GM18951 (cell line): Measurements from ENCODE around the gene GIGYF1.
"Not testable (repeated sequence)": the region's sequence is repeated elsewhere in the genome, so short reads cannot be mapped to it uniquely, and the experiment has no call there.

ENCODE experiments used
- POLR2A ChIP-seq: IDR thresholded peaks from 4 replicates; pipeline ENCODE4 v1.6.1; 2011; ENCODE audit warnings: mild to moderate bottlenecking; ENCODE audit not compliant: insufficient read length, insufficient read depth; ENCODE audit errors: extremely low read depth
- in situ Hi-C: fragments of 300-500 bp; cut with MboI; formaldehyde crosslinking; loops from one replicate; pipeline ENCODE4 v1.12.0; 2022; ENCODE audit warnings: low sequenced_read_pairs, mixed read lengths, inconsistent platforms; ENCODE audit not compliant: unreplicated experiment

GIGYF1 gene

GRCh38 chr7:100694098-100694745 is at the start of gene GIGYF1:
Gene GIGYF1 (minus strand): TSS chr7:100694250. CDS start chr7:100688238, 6,012 bp downstream.
- in situ Hi-C loops, result no loop called here
- TF ChIP-seq POLR2A, result no peak

- in situ Hi-C loops, result no loop called here
- TF ChIP-seq POLR2A, result no peak
Measured at GRCh38 chr7:100739934-100740333, 45.9 kb upstream of the GIGYF1 start.

- no peak for TF ChIP-seq POLR2A
- in situ Hi-C loops, result no loop called here
Measured at GRCh38 chr7:100736671-100737070, 42.6 kb upstream of the GIGYF1 start.

GRCh38 chr7:100735730-100736129 is 41.7 kb upstream of the GIGYF1 start:
- no peak for TF ChIP-seq POLR2A
- in situ Hi-C loops, result no loop called here

- no peak for TF ChIP-seq POLR2A
- in situ Hi-C loops, result no loop called here
Measured at GRCh38 chr7:100731937-100732636, 38.0 kb upstream of the GIGYF1 start.

DNA sequence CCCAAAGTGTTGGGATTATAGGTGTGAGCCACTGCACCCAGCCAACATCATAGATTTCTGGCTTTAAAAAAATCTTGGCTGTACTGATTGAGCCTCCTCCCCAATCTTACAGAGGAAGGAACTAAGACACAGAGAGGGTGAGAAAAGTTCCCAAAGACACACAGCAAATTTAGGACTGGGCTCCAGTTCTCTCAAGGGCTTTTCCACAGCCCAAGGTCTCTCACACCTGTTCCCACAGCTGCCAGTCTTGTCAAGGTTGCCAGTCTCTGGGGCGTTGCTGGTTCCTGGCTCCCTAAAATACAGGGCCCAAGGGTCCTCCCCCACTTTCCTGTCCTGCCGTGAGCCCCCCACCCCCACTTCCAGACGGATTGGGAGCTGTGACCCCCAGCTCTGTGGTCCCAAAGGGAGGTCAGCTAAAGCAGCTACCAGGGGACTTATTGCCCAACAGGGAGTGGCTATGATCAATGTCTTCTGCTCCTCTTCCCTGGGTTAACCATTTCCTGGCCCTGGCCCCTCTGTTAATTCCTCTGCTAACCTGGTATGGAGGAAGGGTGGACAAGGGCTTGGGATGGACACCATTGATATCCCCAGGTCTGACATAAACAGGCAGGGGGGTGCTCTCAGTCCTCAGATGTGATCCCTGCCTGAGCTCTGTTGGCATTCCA is 36.2 kb upstream of the GIGYF1 start:
- in situ Hi-C loops, result no loop called here
- no peak for TF ChIP-seq POLR2A

GRCh38 chr7:100728196-100728595 is 34.1 kb upstream of the GIGYF1 start:
- no peak for TF ChIP-seq POLR2A
- in situ Hi-C loops, result no loop called here

DNA sequence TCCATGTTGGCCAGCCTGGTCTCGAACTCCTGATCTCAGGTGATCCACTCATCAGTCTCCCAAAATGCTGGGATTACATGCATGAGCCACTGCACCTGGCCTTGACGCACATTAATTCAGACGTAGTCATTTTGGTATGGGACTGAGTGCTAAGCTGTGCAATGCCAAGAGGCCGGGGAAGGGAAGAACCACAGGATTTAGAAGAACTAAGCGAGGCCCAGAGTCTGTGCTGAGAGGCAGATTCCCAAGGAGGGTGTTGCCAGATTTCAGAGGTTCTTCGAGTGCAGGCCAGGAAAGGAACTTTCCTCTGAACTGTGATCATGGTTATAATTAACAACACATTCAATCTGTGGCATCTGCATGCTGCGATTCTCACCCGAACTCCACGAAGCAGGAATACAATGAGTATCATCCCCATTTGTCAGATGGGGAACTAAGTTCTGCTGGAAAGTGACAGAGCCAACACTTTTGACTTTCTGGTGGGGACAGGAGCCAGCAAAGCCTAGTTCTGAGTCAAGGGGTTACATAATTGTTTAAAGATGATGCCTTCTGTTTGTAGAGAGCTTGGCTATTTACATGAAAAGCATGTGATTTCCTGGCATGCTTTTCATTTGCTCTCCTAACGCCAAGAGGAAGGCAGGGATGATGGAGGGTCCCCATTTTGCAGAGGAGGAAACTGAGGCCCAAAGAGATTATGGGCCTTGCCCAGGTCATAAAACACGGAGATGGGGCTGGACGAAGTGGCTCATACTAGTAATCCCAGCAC is 33.1 kb upstream of the GIGYF1 start:
- in situ Hi-C loops, result no loop called here
- TF ChIP-seq POLR2A, result no peak

DNA sequence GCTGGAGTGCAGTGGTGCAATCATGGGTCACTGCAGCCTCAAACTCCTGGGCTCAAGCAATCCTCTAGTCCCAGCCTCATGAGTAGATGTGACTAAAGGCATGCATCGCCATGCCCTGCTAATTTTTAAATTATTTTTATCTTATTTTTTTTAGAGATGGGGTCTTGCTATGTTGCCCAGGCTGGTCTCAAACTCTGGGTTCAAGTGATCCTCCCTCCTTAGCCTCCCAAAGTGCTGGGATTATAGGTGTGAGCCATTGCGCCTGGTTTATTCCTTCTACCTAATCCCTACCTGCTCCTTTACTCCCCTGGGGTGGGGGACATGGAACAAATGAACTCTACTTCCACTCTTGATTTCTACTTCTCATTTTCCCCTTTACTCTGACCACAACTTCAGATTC is 30.3 kb upstream of the GIGYF1 start:
- in situ Hi-C loops, result not testable (repeated sequence)

DNA sequence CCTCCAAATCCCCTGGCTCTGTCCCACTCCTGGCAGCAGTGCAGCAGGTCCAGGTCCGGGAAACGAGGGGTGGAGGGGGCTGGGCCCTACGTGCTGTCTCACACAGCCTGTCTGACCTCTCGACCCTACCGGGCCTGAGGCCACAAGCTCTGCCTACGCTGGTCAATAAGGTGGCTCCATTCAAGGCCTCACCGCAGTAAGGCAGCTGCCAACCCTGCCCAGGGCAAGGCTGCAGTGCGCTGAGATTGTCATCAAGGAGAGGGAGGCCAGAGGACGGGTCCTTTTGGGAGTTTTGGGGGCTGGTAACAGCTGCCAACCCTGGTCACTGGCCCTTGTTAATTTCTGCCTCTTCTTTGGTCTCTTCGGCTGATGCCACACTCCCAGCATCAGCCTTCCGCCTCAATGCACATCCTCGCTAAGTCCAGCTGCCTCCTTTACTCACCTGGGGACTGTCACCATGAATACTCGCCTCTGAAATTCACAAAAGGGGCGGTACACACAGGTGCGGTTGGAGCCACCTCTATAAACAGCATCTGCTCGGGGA is 29.8 kb upstream of the GIGYF1 start:
- no peak for TF ChIP-seq POLR2A
- in situ Hi-C loops, result no loop called here

DNA sequence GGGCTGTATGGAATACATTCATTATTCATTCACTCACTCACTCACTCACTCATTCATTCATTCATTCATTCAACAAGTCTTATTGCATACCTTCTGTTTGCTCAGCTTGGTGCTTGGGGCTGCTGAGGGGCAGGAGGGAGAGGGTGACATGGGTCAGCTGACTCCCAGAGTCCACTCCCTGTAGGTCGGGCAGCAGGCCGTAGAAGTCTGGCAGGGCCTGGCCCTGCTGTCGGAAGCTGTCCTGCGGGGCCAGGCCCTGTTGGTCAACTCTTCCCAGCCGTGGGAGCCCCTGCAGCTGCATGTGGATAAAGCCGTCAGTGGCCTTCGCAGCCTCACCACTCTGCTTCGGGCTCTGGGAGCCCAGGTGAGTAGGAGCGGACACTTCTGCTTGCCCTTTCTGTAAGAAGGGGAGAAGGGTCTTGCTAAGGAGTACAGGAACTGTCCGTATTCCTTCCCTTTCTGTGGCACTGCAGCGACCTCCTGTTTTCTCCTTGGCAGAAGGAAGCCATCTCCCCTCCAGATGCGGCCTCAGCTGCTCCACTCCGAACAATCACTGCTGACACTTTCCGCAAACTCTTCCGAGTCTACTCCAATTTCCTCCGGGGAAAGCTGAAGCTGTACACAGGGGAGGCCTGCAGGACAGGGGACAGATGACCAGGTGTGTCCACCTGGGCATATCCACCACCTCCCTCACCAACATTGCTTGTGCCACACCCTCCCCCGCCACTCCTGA is 28.6 kb upstream of the GIGYF1 start:
- no peak for TF ChIP-seq POLR2A
- in situ Hi-C loops, result no loop called here

GRCh38 chr7:100721505-100721812 is 27.4 kb upstream of the GIGYF1 start:
- in situ Hi-C loops, result no loop called here
- TF ChIP-seq POLR2A, result no peak
